22Rv1 (cell line): ENCODE results near the gene ATG9B.

Source experiments
- CTCF ChIP-seq: fragments of 450-650 bp; IDR thresholded peaks from 2 replicates; pipeline ENCODE4 v1.5.1; 2017; ENCODE audit warnings: mild to moderate bottlenecking
- ZFX ChIP-seq: fragments of 450-650 bp; IDR thresholded peaks from 2 replicates; pipeline ENCODE4 v1.6.1; 2017; ENCODE audit warnings: antibody characterized with exemption, borderline replicate concordance

GRCh38 chr7:151009327-151010036 is 14.8 kb downstream of the ATG9B start:
- TF ChIP-seq CTCF (no peak), ZFX (no peak)
